Body of pancreas (tissue), 4 donors: ENCODE measurements around the gene HCLS1. TPM values are rescaled to one million over a fixed set of nuclear protein-coding genes. Genes with fewer than 3 reads are reported as not detected.

ENCODE experiments used
- ATAC-seq: fragments of 150-250 bp; one replicate; pipeline ENCODE4 v1.9.1; 2016
- DNase-seq, 4 donors: peaks; one replicate each; pipeline ENCODE4 v3.0.0-alpha.2; 2019
- H3K27ac ChIP-seq, 4 donors: fragments of 200-600 bp; sonication (generic); 1 replicate in 3 of 4; 2 replicates in 1 of 4; pipeline versions ENCODE4 v1.5.1 to v1.6.1; 2016 to 2019; ENCODE audit warnings: mild to moderate bottlenecking in 1 of 4, mixed read lengths in 1 of 4, moderate library complexity in 1 of 4
- H3K27me3 ChIP-seq, 2 donors: fragments of 200-600 bp; sonication (generic); one replicate each; pipeline ENCODE4 v1.6.0; 2016; ENCODE audit warnings: mild to moderate bottlenecking in 1 of 2
- H3K36me3 ChIP-seq, 2 donors: fragments of 200-600 bp; sonication (generic); replicated peaks in 1 of 2; 2 replicates each; pipeline ENCODE4 v1.5.1; 2016; ENCODE audit warnings: low read depth in 2 of 2; ENCODE audit not compliant: insufficient read depth in 1 of 2
- H3K4me1 ChIP-seq: fragments of 200-600 bp; sonication (generic); one replicate; pipeline ENCODE4 v1.6.0; 2016
- H3K4me3 ChIP-seq, 2 donors: fragments of 200-600 bp; sonication (generic); 1 replicate in 1 of 2; 2 replicates in 1 of 2; pipeline ENCODE4 v1.5.1; 2016 to 2019
- H3K9me3 ChIP-seq, 3 donors: fragments of 200-600 bp; sonication (generic); 1 replicate in 2 of 3; 2 replicates in 1 of 3; pipeline ENCODE4 v1.5.1; 2016
- CTCF ChIP-seq, 7 experiments: fragments of 450-650 bp in 4 of 7; fragments of 200-600 bp in 3 of 7; sonication (generic) in 3 of 7; IDR thresholded peaks; one replicate each; pipeline ENCODE4 v1.5.1; 2016 to 2019; ENCODE audit warnings: antibody characterized with exemption in 7 of 7
- POLR2A ChIP-seq, 3 donors: fragments of 450-650 bp; IDR thresholded peaks; one replicate each; pipeline ENCODE4 v1.6.1; 2016; ENCODE audit warnings: antibody characterized with exemption in 3 of 3, mild to moderate bottlenecking in 2 of 3
- WGBS, 2 donors: methylation state at CpG; one replicate each; pipeline ENCODE4 v1.1.5; 2017; 5-methylcytosine and 5-hydroxymethylcytosine counted together
- intact Hi-C: fragments of 100-400 bp; cut with DNase I; formaldehyde crosslinking; loops from one replicate; pipeline ENCODE4 v1.15.1; 2023
- total RNA-seq, 2 donors: library from RNA; depleted of rRNA; stranded (reverse); fragments of >200 nt; gene quantifications; one replicate each; pipeline ENCODE4 v1.1.0, GENCODE V29; 2016

HCLS1 gene
- total RNA-seq, 2 donors from 2014 or later, result 12.2 to 17.1 TPM

- intact Hi-C loops, result no loop called here
- WGBS, 2 donors, result 68 to 93% methylated on average over 4 of the region's 4 CpGs
- ATAC-seq (no peak), DNase-seq (peak in 1 of 4 donors; percentile 23)
- Histone ChIP-seq H3K27ac (peak overlapping the region in 1 of 4 donors; percentile 4), H3K4me1 (peaks cover 10% of the 10 kb centered on the region), H3K9me3 (no peaks in the 10 kb centered on the region), H3K36me3 (peaks cover 0 to 33% of the 10 kb centered on the region in 2 donors), H3K4me3 (no peak overlapping the region), H3K27me3 (no peaks in the 10 kb centered on the region)
- TF ChIP-seq POLR2A (IDR thresholded peaks at IDR 0.05), result no peak
- TF ChIP-seq CTCF (IDR thresholded peaks at IDR 0.05), result no peak
Observed at GRCh38 chr3:121667333-121667732, 6.6 kb upstream of the HCLS1 start.

GRCh38 chr3:121665488-121665887, 4.8 kb upstream of the HCLS1 start:
- peaks cover 10% of the 10 kb centered on the region for H3K4me1 ChIP-seq
- H3K27ac ChIP-seq, result no peak overlapping the region
- ATAC-seq (no peak), DNase-seq (no peak)
- TF ChIP-seq POLR2A (IDR thresholded peaks at IDR 0.05) (no peak), CTCF (IDR thresholded peaks at IDR 0.05) (no peak)
- peaks cover 0 to 32% of the 10 kb centered on the region in 2 donors for H3K36me3 ChIP-seq
- no peak overlapping the region for H3K4me3 ChIP-seq
- no peaks in the 10 kb centered on the region for H3K9me3 ChIP-seq
- no peaks in the 10 kb centered on the region for H3K27me3 ChIP-seq
- WGBS, 2 donors, result 78 to 79% methylated on average over 2 of the region's 2 CpGs
- intact Hi-C loops, result no loop called here

GRCh38 chr3:121663171-121663847, 2.6 kb upstream of the HCLS1 start:
- Histone ChIP-seq H3K4me3 (no peak overlapping the region), H3K4me1 (peaks cover 10% of the 10 kb centered on the region), H3K9me3 (no peaks in the 10 kb centered on the region), H3K27ac (no peak overlapping the region), H3K36me3 (peaks cover 0 to 25% of the 10 kb centered on the region in 2 donors), H3K27me3 (no peaks in the 10 kb centered on the region)
- 35% methylated on average over 2 of the region's 2 CpGs for WGBS, 2 donors
- ATAC-seq (no peak), DNase-seq (peak in 1 of 4 donors; percentile 25)
- intact Hi-C loops, result no loop called here
- TF ChIP-seq POLR2A (IDR thresholded peaks at IDR 0.05) (no peak), CTCF (IDR thresholded peaks at IDR 0.05) (no peak)

GRCh38 chr3:121662742-121663141, 2.0 kb upstream of the HCLS1 start:
- DNase-seq (no peak), ATAC-seq (no peak)
- H3K9me3 ChIP-seq, result no peaks in the 10 kb centered on the region
- H3K36me3 ChIP-seq, result peaks cover 0 to 22% of the 10 kb centered on the region in 2 donors
- TF ChIP-seq POLR2A (IDR thresholded peaks at IDR 0.05), result no peak
- no peaks in the 10 kb centered on the region for H3K27me3 ChIP-seq
- no peak overlapping the region for H3K27ac ChIP-seq
- H3K4me1 ChIP-seq, result peaks cover 10% of the 10 kb centered on the region
- intact Hi-C loops, result no loop called here
- no peak overlapping the region for H3K4me3 ChIP-seq

- 80 to 91% methylated on average over 6 of the region's 6 CpGs for WGBS, 2 donors
- intact Hi-C loops, result no loop called here
- peak overlapping the region in 1 of 4 donors; percentile 78 for H3K27ac ChIP-seq
Observed at GRCh38 chr3:121661376-121661775, 673 bp upstream of the HCLS1 start.

More at GRCh38 chr3:121661376-121661775, 673 bp upstream of the HCLS1 start:
- Histone ChIP-seq H3K4me1 (peaks cover 10% of the 10 kb centered on the region), H3K36me3 (peaks cover 0 to 13% of the 10 kb centered on the region in 2 donors), H3K9me3 (no peaks in the 10 kb centered on the region), H3K27me3 (no peaks in the 10 kb centered on the region), H3K4me3 (no peak overlapping the region)
- ATAC-seq (no peak), DNase-seq (no peak)
- TF ChIP-seq POLR2A (IDR thresholded peaks at IDR 0.05) (no peak), CTCF (IDR thresholded peaks at IDR 0.05) (no peak)
